ENCODE data around the gene AFM.

Gene AFM, protein sequence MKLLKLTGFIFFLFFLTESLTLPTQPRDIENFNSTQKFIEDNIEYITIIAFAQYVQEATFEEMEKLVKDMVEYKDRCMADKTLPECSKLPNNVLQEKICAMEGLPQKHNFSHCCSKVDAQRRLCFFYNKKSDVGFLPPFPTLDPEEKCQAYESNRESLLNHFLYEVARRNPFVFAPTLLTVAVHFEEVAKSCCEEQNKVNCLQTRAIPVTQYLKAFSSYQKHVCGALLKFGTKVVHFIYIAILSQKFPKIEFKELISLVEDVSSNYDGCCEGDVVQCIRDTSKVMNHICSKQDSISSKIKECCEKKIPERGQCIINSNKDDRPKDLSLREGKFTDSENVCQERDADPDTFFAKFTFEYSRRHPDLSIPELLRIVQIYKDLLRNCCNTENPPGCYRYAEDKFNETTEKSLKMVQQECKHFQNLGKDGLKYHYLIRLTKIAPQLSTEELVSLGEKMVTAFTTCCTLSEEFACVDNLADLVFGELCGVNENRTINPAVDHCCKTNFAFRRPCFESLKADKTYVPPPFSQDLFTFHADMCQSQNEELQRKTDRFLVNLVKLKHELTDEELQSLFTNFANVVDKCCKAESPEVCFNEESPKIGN

DNA sequence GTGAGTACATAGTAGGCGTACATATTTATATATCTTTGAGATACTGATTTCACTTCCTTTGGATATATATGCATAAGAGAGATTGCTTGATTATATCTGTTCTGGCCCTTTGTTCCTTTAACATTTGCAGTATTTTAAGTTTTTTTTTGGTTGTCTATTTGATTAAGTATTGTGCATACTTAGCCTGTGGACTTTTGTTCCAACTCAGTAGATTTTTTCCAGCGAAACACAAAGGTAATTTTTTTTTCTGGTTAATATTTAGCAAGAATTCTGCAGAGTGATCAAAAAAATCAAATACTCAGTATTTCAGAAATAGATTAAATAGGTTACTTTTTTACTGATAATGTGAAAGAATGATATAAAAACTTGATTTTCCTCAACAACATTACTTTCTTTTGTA is at the start of gene AFM:
Gene AFM (plus strand): TSS at position 388 of the 400 bp plus-strand sequence. CDS start 31 bp downstream, outside the sequence.
- DNase-seq: no peak

DNA sequence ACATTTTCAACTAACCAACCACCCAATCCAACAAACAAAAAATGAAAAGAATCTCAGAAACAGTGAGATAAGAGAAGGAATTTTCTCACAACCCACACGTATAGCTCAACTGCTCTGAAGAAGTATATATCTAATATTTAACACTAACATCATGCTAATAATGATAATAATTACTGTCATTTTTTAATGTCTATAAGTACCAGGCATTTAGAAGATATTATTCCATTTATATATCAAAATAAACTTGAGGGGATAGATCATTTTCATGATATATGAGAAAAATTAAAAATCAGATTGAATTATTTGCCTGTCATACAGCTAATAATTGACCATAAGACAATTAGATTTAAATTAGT is 49.8 kb upstream of the AFM start:
- no peak for DNase-seq

DNA sequence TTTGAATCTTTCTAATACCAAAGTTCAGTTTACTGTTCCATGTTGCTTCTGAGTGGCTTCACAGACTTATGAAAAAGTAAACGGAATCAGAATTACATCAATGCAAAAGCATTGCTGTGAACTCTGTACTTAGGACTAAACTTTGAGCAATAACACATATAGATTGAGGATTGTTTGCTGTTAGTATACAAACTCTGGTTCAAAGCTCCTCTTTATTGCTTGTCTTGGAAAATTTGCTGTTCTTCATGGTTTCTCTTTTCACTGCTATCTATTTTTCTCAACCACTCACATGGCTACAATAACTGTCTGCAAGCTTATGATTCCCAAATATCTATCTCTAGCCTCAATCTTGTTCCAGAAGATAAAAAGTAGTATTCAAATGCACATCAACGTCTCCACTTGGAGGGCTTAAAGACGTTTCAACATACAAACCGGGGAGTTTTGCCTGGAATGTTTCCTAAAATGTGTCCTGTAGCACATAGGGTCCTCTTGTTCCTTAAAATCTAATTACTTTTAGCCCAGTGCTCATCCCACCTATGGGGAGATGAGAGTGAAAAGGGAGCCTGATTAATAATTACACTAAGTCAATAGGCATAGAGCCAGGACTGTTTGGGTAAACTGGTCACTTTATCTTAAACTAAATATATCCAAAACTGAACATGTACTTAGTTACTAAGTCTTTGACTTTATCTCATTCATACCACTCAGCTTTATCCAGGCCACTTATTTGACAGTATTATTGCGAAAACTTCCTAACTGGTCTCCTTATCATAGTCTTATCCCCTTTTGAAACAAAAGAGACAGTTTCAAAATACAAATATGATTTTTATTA is 49.2 kb upstream of the AFM start:
- DNase-seq: no peak

DNA sequence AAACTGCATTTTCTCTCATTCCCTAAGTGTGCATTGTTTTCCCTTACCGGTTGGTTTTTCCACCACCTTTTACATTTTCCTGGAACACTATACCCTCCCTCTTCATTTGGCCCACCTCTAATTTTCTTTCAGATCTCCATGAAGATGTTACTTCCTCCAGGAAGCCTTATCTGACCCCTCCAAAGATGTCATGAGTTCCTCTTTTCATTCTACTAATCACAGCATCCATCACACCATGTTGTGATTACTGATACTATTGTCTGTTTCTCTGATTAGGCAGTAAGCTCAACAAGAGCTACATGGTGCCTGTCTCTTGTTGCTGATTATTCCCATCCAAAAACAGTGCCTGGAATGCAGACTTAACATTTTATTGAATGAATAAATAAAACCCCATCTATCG is 48.4 kb upstream of the AFM start:
- DNase-seq: no peak

- no peak for DNase-seq
Measured at GRCh38 chr4:73434311-73434710, 47.2 kb upstream of the AFM start.

- no peak for DNase-seq
Measured at GRCh38 chr4:73435984-73436383, 45.6 kb upstream of the AFM start, which contains the start of gene AFP. AFP (plus strand) TSS chr4:73436221; CDS start chr4:73436263, 42 bp downstream.

GRCh38 chr4:73436674-73437557 is 44.6 kb upstream of the AFM start:
- no peak for DNase-seq

DNA sequence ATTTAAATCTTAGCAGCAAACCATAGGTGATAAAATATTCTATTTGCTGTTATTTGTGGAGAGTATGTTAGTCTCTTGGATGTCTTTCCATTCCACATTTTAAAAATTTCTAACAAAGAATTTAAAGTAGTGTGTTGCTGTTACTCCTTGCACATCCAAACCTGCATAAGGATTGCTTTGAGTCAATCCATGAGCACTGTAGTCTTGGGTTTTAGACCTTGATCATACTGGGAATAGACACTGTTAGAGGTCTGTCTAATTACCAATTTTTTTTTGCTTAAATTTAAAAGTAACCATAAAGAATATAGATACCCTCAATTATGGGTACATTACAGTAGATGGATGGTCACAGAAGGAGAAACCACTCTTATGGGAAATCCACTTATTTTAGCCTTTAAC is 44.0 kb upstream of the AFM start:
- DNase-seq: no peak

DNA sequence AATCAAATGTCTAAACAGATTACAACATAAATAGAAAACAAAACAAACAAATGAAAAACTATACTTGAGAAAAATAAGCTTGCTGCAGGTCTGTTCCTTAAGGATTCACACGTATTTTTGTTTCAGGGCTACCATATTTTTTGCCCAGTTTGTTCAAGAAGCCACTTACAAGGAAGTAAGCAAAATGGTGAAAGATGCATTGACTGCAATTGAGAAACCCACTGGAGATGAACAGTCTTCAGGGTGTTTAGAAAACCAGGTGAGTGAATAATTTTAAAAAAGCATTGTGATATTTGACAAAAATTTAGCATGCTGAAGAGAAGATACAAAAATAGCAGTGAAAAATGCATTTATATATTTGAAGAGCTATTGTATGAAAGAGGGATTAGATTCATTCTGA is 43.5 kb upstream of the AFM start:
- no peak for DNase-seq

DNA sequence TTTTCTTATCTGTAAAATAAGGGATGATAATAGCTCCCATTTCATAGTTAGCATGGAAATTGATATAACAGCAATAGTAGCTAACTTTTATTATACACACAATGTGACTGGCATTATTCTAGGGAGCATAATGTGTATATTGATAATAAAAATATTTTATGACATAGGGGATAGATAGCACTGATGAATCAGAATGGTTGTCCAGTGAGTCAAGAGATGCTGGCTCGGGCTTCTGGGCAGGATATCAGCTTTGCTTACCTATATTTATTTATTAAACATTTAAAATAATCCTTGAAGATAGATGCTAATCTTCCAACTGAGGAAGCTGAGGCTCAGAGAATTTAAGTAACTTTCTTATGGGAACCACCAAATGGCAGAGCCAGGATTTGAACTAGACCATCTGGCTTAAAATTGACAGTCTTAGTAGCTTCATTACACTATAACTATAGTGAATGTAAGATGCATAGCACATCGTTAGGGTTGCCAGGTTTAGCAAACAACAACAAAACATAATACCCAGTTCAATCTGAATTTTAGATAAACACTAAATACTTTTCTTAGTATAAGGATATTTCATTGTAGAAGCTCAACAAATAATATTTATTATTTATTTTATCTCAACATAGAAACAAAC is 42.8 kb upstream of the AFM start:
- DNase-seq: no peak

DNA sequence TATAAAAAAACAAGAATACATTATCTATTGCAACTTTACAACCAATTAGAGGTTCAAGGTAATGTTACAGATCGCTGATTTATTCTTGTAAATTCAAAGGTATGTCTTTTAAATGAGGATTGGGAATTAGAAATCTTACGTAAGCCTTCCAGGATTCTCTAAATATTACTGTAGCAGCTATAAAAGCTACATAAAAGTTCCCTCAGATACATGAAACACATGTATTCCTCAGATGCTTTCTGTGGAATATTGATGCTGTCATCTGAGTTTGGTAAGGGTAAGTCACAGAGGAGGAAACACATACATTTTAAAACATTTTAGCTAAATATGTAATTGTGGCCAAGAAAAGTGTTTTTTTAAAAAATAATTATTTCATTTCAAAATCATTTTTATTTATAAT is 42.1 kb upstream of the AFM start:
- DNase-seq: no peak

DNA sequence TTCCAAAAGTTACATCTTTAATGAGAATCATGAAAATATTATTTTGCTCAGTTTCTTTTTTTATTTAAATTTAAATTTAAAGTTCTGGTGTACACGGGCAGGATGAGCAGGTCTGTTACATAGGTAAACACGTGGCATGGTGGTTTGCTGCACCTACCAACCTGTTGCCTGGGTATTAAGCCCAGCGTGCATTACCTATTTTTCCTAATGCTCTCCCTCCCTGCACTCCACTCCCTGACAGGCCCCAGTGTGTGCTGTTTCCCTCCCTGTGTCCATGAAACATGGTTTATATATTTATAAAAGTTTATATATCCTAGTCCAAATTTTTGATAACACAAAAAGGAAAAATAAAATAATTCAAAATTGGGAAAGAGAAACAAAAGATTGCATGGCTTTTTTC is 41.6 kb upstream of the AFM start:
- no peak for DNase-seq

DNA sequence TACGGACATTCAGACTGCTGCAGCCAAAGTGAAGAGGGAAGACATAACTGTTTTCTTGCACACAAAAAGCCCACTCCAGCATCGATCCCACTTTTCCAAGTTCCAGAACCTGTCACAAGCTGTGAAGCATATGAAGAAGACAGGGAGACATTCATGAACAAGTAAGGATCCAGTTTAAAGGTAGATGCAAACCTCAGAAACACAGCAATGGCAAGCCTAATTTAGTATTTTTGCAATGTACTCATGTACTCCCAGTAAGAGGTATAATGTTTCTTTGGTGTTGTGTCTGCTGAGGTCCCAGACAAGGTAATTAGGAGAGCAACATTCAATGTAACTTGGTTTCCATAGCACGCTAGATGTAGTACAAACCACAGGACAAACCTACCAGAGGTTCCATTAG is 40.9 kb upstream of the AFM start:
- DNase-seq: no peak

GRCh38 chr4:73442275-73442674 is 39.3 kb upstream of the AFM start:
- DNase-seq: no peak

- DNase-seq: no peak
Measured at GRCh38 chr4:73443224-73443623, 38.3 kb upstream of the AFM start.

DNA sequence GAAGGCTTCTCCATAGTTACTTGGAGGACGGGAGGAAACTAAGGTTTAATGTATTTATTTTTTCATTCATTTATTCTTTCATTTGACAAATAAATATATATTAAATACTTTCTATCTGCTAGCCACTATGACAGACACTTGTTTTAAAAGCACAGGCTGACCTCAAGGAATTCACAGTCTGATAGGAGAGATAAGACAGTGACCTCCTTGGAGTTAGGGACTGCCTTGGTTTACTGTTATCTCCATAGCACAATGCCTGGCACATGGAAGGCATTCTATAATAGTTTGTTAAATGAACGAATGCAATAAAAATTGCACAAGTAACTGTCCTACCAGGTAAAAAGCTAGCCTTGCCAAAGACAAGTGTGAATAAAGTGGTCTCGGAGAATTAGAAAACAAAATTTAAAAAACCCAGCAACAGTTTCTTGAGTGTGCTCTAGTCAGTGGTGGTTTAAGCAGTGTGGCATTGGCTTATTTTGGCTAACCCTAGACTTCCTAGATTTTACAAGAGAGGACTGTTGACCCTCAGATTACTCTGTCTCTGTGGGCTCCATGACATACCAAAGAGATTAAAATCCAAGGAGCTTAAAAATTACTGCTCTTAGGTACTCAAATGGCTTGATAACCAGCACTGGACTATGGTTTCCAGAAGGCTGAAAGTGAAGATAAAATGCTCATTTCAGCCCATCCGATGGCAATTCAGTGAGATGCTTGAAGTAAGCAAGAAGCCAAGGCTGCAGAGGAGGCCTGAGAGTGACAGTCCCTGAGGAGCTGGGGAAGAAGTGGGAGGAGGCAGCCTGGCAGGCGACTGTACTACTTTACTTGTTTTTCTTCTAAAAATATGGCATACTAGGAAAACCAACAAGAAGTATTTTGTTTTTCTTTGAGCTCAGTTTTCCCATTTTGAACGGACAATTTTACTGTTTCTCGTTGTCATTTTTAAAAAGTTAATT is 35.9 kb upstream of the AFM start:
- no peak for DNase-seq

DNA sequence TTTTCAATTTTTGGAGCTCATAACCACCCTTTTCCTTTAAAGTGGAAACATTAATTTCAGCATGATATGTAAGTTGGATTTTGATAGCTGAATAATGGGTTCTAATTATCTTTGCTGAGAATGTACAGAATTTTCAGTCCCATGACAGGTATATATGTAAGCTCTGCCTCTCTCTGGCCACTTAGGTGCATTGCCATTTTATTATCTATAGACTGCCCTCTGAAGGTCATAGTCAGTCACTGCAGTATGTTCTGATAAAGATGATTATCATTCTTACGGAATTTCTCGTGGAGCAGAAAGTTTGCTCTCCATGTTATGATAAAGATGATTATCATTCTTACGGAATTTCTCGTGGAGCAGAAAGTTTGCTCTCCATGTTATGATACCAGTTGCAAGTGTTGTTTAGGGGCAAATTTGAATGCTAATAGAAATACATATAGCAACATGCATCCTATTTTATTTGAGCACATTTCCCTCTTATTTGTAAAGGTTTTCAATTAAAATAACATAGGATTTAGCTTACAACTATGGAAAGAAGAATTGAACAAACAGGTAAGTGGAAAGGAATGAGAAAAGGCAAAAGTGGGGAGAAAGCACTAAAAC is 35.1 kb upstream of the AFM start:
- no peak for DNase-seq

DNA sequence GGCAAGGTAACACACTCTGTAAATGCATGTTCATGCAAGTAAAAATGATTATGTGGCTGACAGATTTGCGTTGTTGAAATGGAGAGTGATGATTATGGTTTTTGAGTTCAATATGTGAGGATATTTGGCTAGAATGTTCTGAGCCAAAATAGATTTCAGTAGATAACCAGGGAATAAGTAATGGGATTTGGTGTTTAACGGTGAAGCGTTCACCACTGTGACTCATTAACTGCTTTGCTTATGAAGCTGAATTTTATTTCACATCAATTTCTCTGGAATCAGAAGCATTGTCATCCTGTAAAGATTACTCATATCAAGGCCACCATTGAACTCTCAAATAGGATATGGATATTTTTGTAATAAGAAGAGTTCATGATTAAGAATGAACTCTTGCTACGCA is 33.9 kb upstream of the AFM start:
- no peak for DNase-seq

- no peak for DNase-seq
Measured at GRCh38 chr4:73448448-73449203, 32.9 kb upstream of the AFM start.
